Testis (tissue), 3 donors: Measurements from ENCODE around the gene EPS8L2. TPM values are rescaled to one million over a fixed set of nuclear protein-coding genes. Genes with fewer than 3 reads are reported as not detected.

Experiments used
- DNase-seq: peaks from one replicate; pipeline ENCODE4 v3.0.0-alpha.2; 2019
- H3K27ac ChIP-seq, 2 donors: fragments of 200-600 bp; sonication (generic); one replicate each; pipeline ENCODE4 v1.5.1; 2019
- H3K27me3 ChIP-seq: fragments of 200-600 bp; sonication (generic); one replicate; pipeline ENCODE4 v1.5.1; 2019
- H3K36me3 ChIP-seq: fragments of 200-600 bp; sonication (generic); one replicate; pipeline ENCODE4 v1.5.1; 2017; ENCODE audit warnings: low read depth; ENCODE audit errors: missing control alignments
- H3K4me1 ChIP-seq: fragments of 200-600 bp; sonication (generic); one replicate; pipeline ENCODE4 v1.5.1; 2019
- H3K4me3 ChIP-seq, 2 donors: fragments of 200-600 bp; sonication (generic); one replicate each; pipeline ENCODE4 v1.5.1; 2017 to 2019
- H3K9me3 ChIP-seq: fragments of 200-600 bp; sonication (generic); one replicate; pipeline ENCODE4 v1.5.1; 2017
- CTCF ChIP-seq, 3 experiments: fragments of 450-650 bp in 2 of 3; fragments of 200-600 bp in 1 of 3; sonication (generic) in 1 of 3; IDR thresholded peaks; one replicate each; pipeline ENCODE4 v1.5.1; 2016 to 2019; ENCODE audit warnings: antibody characterized with exemption in 3 of 3, mild to moderate bottlenecking in 2 of 3, moderate library complexity in 1 of 3
- POLR2A ChIP-seq: fragments of 450-650 bp; IDR thresholded peaks from one replicate; pipeline ENCODE4 v1.6.1; 2017; ENCODE audit warnings: antibody characterized with exemption, mild to moderate bottlenecking, moderate library complexity
- WGBS, 2 donors: methylation state at CpG; one replicate each; pipeline ENCODE4 v1.1.5; 2018; 5-methylcytosine and 5-hydroxymethylcytosine counted together
- intact Hi-C: fragments of 100-400 bp; cut with DNase I; formaldehyde crosslinking; loops from one replicate; pipeline ENCODE4 v1.15.1; 2023; ENCODE audit warnings: low total_unique reads
- polyA plus RNA-seq: library from polyadenylated mRNA; stranded (reverse); fragments of 350-450 nt; fragmentation: Illumina TruSeq; extraction: RNeasy Lipid Tissue Mini Kit (QIAGEN cat#74804); gene quantifications from one replicate; pipeline ENCODE4 v1.2.3, GENCODE V29; 2014; ENCODE audit warnings: low read depth, low replicate concordance; ENCODE audit not compliant: insufficient read depth
- total RNA-seq, 2 donors: library from RNA; depleted of rRNA; stranded (reverse); fragments of >200 nt; gene quantifications; one replicate each; pipeline ENCODE4 v1.2.3, GENCODE V29; 2016

Gene EPS8L2
- total and polyA plus RNA-seq, 3 donors from 2014 or later: 14.3 to 29.1 (median 27.3) TPM

- WGBS, 2 donors: 90 to 93% methylated on average over 8 of the region's 8 CpGs
- TF ChIP-seq CTCF (IDR thresholded peaks at IDR 0.05) (no peak), POLR2A (no peak)
- no peaks in the 10 kb centered on the region for H3K36me3 ChIP-seq
Observed at GRCh38 chr11:761526-762108, 55.6 kb downstream of the EPS8L2 start.

DNA sequence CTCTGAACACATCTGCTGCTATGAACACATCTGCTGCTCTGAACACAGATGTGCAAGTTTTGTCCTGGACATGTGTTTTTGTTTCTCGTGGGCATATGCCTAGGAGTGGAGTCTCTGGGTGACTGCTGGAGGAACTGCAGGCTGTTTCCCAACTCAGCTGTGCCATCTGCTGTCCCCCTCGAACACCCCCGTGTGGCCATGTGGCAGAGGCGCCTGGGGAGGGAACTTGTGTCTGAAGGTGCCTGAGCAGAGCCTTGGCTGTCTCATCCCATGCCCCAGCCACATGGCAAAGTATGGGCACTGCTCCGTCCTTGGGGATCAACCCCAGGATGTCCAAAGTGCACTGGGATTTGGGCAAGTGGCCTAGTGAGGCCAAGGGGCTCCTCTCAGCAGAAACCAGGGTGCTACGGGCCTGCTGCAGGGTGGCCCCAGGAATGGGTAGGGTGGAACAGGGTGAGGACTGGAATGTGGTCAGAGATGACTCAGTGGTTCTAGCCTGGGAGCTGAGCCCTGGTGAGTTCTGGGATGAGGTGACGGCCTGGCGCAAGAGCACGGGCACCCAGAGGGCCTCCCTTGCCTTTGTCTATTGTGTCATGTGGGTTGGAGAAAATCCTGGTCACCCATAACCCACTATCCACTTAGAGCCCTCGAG is 56.5 kb downstream of the EPS8L2 start:
- H3K4me3 ChIP-seq: no peak overlapping the region
- TF ChIP-seq CTCF (IDR thresholded peaks at IDR 0.05): no peak
- TF ChIP-seq POLR2A: no peak
- no peaks in the 10 kb centered on the region for H3K36me3 ChIP-seq
- no peaks in the 10 kb centered on the region for H3K27me3 ChIP-seq
- no peak overlapping the region for H3K27ac ChIP-seq
- H3K9me3 ChIP-seq: no peaks in the 10 kb centered on the region
- 67 to 70% methylated on average over 7 to 10 of the region's 10 CpGs for WGBS, 2 donors
- no peak for DNase-seq
- intact Hi-C loops: no loop called here
- no peaks in the 10 kb centered on the region for H3K4me1 ChIP-seq

More at GRCh38 chr11:761526-762108, 55.6 kb downstream of the EPS8L2 start:
- H3K27me3 ChIP-seq: no peaks in the 10 kb centered on the region
- H3K9me3 ChIP-seq: no peaks in the 10 kb centered on the region
- no peaks in the 10 kb centered on the region for H3K4me1 ChIP-seq
- no peak for DNase-seq
- no peak overlapping the region for H3K4me3 ChIP-seq
- intact Hi-C loops: no loop called here
- no peak overlapping the region for H3K27ac ChIP-seq

GRCh38 chr11:763073-763463 is 57.0 kb downstream of the EPS8L2 start:
- TF ChIP-seq POLR2A (no peak), CTCF (IDR thresholded peaks at IDR 0.05) (no peak)
- no peaks in the 10 kb centered on the region for H3K4me1 ChIP-seq
- H3K4me3 ChIP-seq: no peak overlapping the region
- H3K27ac ChIP-seq: no peak overlapping the region
- intact Hi-C loops: no loop called here
- no peak for DNase-seq
- no peaks in the 10 kb centered on the region for H3K9me3 ChIP-seq
- H3K27me3 ChIP-seq: no peaks in the 10 kb centered on the region
- 69 to 76% methylated on average over 17 to 19 of the region's 24 CpGs for WGBS, 2 donors
- no peaks in the 10 kb centered on the region for H3K36me3 ChIP-seq

DNA sequence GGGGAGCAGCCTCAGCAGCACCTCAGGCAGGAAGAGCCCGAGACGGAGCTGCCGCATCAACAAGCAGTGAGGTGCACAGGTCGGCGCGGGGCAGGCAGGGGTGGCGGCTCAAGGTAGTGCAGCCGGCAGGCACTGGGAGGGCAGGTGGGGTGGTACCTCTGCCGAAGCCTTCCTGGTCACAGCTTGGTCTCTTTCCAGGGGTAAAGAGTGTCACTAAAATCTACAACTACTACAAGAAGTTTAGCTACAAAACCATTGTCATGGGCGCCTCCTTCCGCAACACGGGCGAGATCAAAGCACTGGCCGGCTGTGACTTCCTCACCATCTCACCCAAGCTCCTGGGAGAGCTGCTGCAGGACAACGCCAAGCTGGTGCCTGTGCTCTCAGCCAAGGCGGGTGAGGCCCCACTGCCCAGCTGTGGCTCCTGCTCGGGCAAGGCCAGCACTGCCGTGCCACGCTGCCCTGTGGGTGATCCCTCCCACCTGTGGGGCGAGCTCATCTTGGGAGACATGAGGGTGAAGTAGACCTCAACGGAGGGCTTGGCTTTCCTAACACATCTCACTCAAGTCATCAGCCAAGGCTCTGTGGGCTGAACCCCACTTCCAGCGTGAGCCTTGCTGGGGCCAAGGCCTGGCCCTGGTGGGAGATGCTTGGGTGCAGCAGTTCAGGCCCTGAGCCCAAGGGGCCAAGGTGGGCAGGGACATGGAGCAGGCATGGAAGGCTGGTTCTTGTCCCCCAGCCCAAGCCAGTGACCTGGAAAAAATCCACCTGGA is 57.7 kb downstream of the EPS8L2 start:
- 71 to 90% methylated on average over 17 to 22 of the region's 22 CpGs for WGBS, 2 donors
- H3K36me3 ChIP-seq: no peaks in the 10 kb centered on the region

More for the DNA sequence above, 57.7 kb downstream of the EPS8L2 start:
- Histone ChIP-seq H3K4me1 (no peaks in the 10 kb centered on the region), H3K27ac (no peak overlapping the region), H3K27me3 (no peaks in the 10 kb centered on the region), H3K4me3 (no peak overlapping the region), H3K9me3 (no peaks in the 10 kb centered on the region)
- DNase-seq: no peak
- intact Hi-C loops: no loop called here
- TF ChIP-seq CTCF (IDR thresholded peaks at IDR 0.05) (no peak), POLR2A (no peak)
